DND-41 (cell line): ENCODE data around the gene PLEKHO2.

Experiments used
- CTCF ChIP-seq: IDR thresholded peaks from 2 replicates; pipeline ENCODE4 v1.5.1; 2012; ENCODE audit warnings: borderline replicate concordance, low read length, moderate library complexity, mild to moderate bottlenecking; ENCODE audit not compliant: poor library complexity, severe bottlenecking; ENCODE audit errors: extremely low read depth
- EZH2 ChIP-seq: IDR thresholded peaks from 3 replicates; pipeline ENCODE4 v1.6.1; 2012; ENCODE audit warnings: borderline replicate concordance, low read depth, mild to moderate bottlenecking, moderate library complexity, low read length, inconsistent platforms; ENCODE audit not compliant: severe bottlenecking

- TF ChIP-seq EZH2 (no peak), CTCF (no peak)
Observed at GRCh38 chr15:64911311-64912186, 69.8 kb downstream of the PLEKHO2 start, which contains the start of gene ANKDD1A.
